ENCODE measurements around the gene SYT7.
A peak's percentile ranks its signal among the peaks of the same experiment; 100 is the strongest.

The SYT7 gene

GRCh38 chr11:61613051-61613450, 32.2 kb upstream of the SYT7 start:
- TF ChIP-seq CTCF (conservative IDR thresholded peaks at IDR 0.05): no peak
- H3K27ac ChIP-seq: no peak overlapping the region; the same call in 1 of the 2 replicates

- TF ChIP-seq CTCF (conservative IDR thresholded peaks at IDR 0.05): no peak
These were observed 30.4 kb upstream of the SYT7 start for GRCh38 chr11:61611309-61611708.

GRCh38 chr11:61610905-61611304, 30.0 kb upstream of the SYT7 start:
- no peak for TF ChIP-seq CTCF (conservative IDR thresholded peaks at IDR 0.05)
- peak overlapping the region; percentile 95 for H3K27ac ChIP-seq

More at GRCh38 chr11:61611309-61611708, 30.4 kb upstream of the SYT7 start:
- H3K27ac ChIP-seq: peak overlapping the region; percentile 95; the same call in 1 of the 2 replicates

- peak; percentile 16; the same call in 1 of the 2 replicates for TF ChIP-seq CTCF (conservative IDR thresholded peaks at IDR 0.05)
These were observed 29.1 kb upstream of the SYT7 start for GRCh38 chr11:61609980-61610366.

GRCh38 chr11:61609000-61609979, 28.4 kb upstream of the SYT7 start:
- no peak for TF ChIP-seq CTCF (conservative IDR thresholded peaks at IDR 0.05)
- H3K27ac ChIP-seq: peak overlapping the region; percentile 95

More at GRCh38 chr11:61609980-61610366, 29.1 kb upstream of the SYT7 start:
- peak overlapping the region; percentile 95 for H3K27ac ChIP-seq

GRCh38 chr11:61607920-61608599, 27.2 kb upstream of the SYT7 start:
- no peak for TF ChIP-seq CTCF (conservative IDR thresholded peaks at IDR 0.05)

GRCh38 chr11:61607426-61607825, 26.6 kb upstream of the SYT7 start:
- H3K27ac ChIP-seq: peak overlapping the region; percentile 95

More at GRCh38 chr11:61607920-61608599, 27.2 kb upstream of the SYT7 start:
- peak overlapping the region; percentile 95 for H3K27ac ChIP-seq

More at GRCh38 chr11:61607426-61607825, 26.6 kb upstream of the SYT7 start:
- TF ChIP-seq CTCF (conservative IDR thresholded peaks at IDR 0.05): no peak
